H1 (cell line): ENCODE measurements around the gene ELOVL1.

Experiments
- CTCF ChIP-seq, 3 experiments: IDR thresholded peaks; 1 replicate in 2 of 3; 2 replicates in 1 of 3; pipeline versions ENCODE4 v1.5.1 to v1.6.1; 2011; ENCODE audit warnings: low read length in 3 of 3, mild to moderate bottlenecking in 3 of 3, inconsistent platforms in 2 of 3, low read depth in 1 of 3, moderate library complexity in 1 of 3; ENCODE audit not compliant: insufficient read depth in 1 of 3; ENCODE audit errors: control extremely low read depth in 1 of 3
- EP300 ChIP-seq, 2 experiments: IDR thresholded peaks; 1 replicate in 1 of 2; 2 replicates in 1 of 2; pipeline ENCODE4 v1.6.1; 2011 to 2012; ENCODE audit warnings: low read depth in 2 of 2, low read length in 2 of 2, mild to moderate bottlenecking in 2 of 2, borderline replicate concordance in 1 of 2, inconsistent platforms in 1 of 2, moderate library complexity in 1 of 2
- EZH2 ChIP-seq: fragments of 200-600 bp; sonication (generic); IDR thresholded peaks from 2 replicates; pipeline ENCODE4 v1.7.1; 2012; ENCODE audit warnings: low read depth, mild to moderate bottlenecking, moderate library complexity, low read length, inconsistent platforms; ENCODE audit not compliant: severe bottlenecking
- GABPA ChIP-seq: IDR thresholded peaks from 2 replicates; pipeline ENCODE4 v1.6.1; 2011; ENCODE audit warnings: mild to moderate bottlenecking, low read length, moderate library complexity, borderline replicate concordance; ENCODE audit not compliant: insufficient read depth
- MAFK ChIP-seq: IDR thresholded peaks from 2 replicates; pipeline ENCODE4 v1.6.1; 2012; ENCODE audit warnings: low read depth, mild to moderate bottlenecking, improper control_type of control experiment, low read length
- POLR2A ChIP-seq, 2 experiments: IDR thresholded peaks; 1 replicate in 1 of 2; 2 replicates in 1 of 2; pipeline ENCODE4 v1.6.1; 2011; ENCODE audit warnings: low read depth in 2 of 2, low read length in 2 of 2, mild to moderate bottlenecking in 2 of 2; ENCODE audit errors: control extremely low read depth in 1 of 2
- POLR2AphosphoS5 ChIP-seq: IDR thresholded peaks from 2 replicates; pipeline ENCODE4 v1.6.1; 2011; ENCODE audit warnings: low read depth, low read length
- RFX5 ChIP-seq: IDR thresholded peaks from 2 replicates; pipeline ENCODE4 v1.6.1; 2011; ENCODE audit warnings: low read depth, low read length, improper control_type of control experiment, borderline replicate concordance
- SP1 ChIP-seq: IDR thresholded peaks from 2 replicates; pipeline ENCODE4 v1.6.1; 2011; ENCODE audit warnings: low read depth, low read length
- TAF1 ChIP-seq: IDR thresholded peaks from 2 replicates; pipeline ENCODE4 v1.6.1; 2011; ENCODE audit warnings: mild to moderate bottlenecking, low read depth, low read length
- USF2 ChIP-seq: IDR thresholded peaks from 2 replicates; pipeline ENCODE4 v1.6.1; 2011; ENCODE audit warnings: low read length, improper control_type of control experiment
- YY1 ChIP-seq: IDR thresholded peaks from 2 replicates; pipeline ENCODE4 v1.6.1; 2011; ENCODE audit warnings: low read depth, mild to moderate bottlenecking, low read length
- ZNF274 ChIP-seq: IDR thresholded peaks from 2 replicates; pipeline ENCODE4 v1.7.0; 2012; ENCODE audit warnings: low read length, borderline replicate concordance; ENCODE audit errors: extremely low read depth

GRCh38 chr1:43367904-43368645 lies at the start of gene ELOVL1:
- TF ChIP-seq MAFK (no peak), ZNF274 (no peak), YY1 (no peak), GABPA (no peak), CTCF (IDR thresholded peaks at IDR 0.05; ENCODE audit: control extremely low read depth in 1 of 3, insufficient read depth in 1 of 3, low read depth in 1 of 3, low read length in 3 of 3) (peak in 2 of 3 experiments; percentile 4 to 9; a peak in 2 of 4 replicates), SP1 (0 out of 2 replicates have a peak, but pooled peaks have one; percentile 28), EZH2 (no peak), POLR2AphosphoS5 (no peak; the same call in 1 of the 2 replicates), TAF1 (peak; percentile 76; the same call in 1 of the 2 replicates), USF2 (no peak), POLR2A (IDR thresholded peaks at IDR 0.05; ENCODE audit: control extremely low read depth in 1 of 2, low read depth in 2 of 2, low read length in 2 of 2) (peak; percentile 14 to 72), RFX5 (no peak), EP300 (IDR thresholded peaks at IDR 0.05; ENCODE audit: borderline replicate concordance in 1 of 2, low read depth in 2 of 2, low read length in 2 of 2) (no peak)
